GM12878 (cell line): Measurements from ENCODE around the gene FGD6. TPM values are rescaled to one million over a fixed set of nuclear protein-coding genes. Genes with fewer than 3 reads are reported as not detected.
A peak's percentile ranks its signal among the peaks of the same experiment; 100 is the strongest.

Source experiments
- E2F4 ChIP-seq: IDR thresholded peaks from 2 replicates; pipeline ENCODE4 v1.6.1; 2012; ENCODE audit warnings: low read depth, low read length, improper control_type of control experiment
- EGR1 ChIP-seq, 2 experiments: IDR thresholded peaks; 1 replicate in 1 of 2; 2 replicates in 1 of 2; pipeline ENCODE4 v1.6.1; 2011 to 2012; ENCODE audit warnings: low read depth in 2 of 2, low read length in 2 of 2, borderline replicate concordance in 1 of 2, mild to moderate bottlenecking in 1 of 2, moderate library complexity in 1 of 2
- ESRRA ChIP-seq: IDR thresholded peaks from 2 replicates; pipeline ENCODE4 v1.6.1; 2012; ENCODE audit warnings: mild to moderate bottlenecking, low read length, improper control_type of control experiment
- EZH2 ChIP-seq: IDR thresholded peaks from 2 replicates; pipeline ENCODE4 v1.6.1; 2012; ENCODE audit warnings: low read depth, mild to moderate bottlenecking, control low read depth, inconsistent platforms, low read length, borderline replicate concordance; ENCODE audit not compliant: control insufficient read depth
- GATAD2B ChIP-seq: fragments of 450-650 bp; conservative IDR thresholded peaks from 2 replicates; pipeline ENCODE4 v1.6.1; 2017; ENCODE audit warnings: low read depth, mild to moderate bottlenecking, moderate library complexity
- IKZF1 ChIP-seq: fragments of 450-650 bp; conservative IDR thresholded peaks from 2 replicates; pipeline ENCODE4 v1.6.1; 2017; ENCODE audit warnings: antibody characterized with exemption, mild to moderate bottlenecking
- MEF2A ChIP-seq: IDR thresholded peaks from 2 replicates; pipeline ENCODE4 v1.6.1; 2011; ENCODE audit warnings: low read depth, mild to moderate bottlenecking, low read length, moderate library complexity; ENCODE audit not compliant: insufficient read depth
- NFXL1 ChIP-seq: fragments of 450-650 bp; IDR thresholded peaks from 2 replicates; pipeline ENCODE4 v1.6.1; 2017; ENCODE audit warnings: antibody characterized with exemption, mild to moderate bottlenecking, borderline replicate concordance
- NR2C1 ChIP-seq: fragments of 450-650 bp; IDR thresholded peaks from 2 replicates; pipeline ENCODE4 v1.6.1; 2017; ENCODE audit warnings: antibody characterized with exemption, mild to moderate bottlenecking, moderate library complexity
- NRF1 ChIP-seq: conservative IDR thresholded peaks from 2 replicates; pipeline ENCODE4 v1.6.1; 2011; ENCODE audit warnings: mild to moderate bottlenecking, low read depth, low read length, improper control_type of control experiment
- PAX8 ChIP-seq: fragments of 450-650 bp; IDR thresholded peaks from 2 replicates; pipeline ENCODE4 v1.6.1; 2017; ENCODE audit warnings: mild to moderate bottlenecking, moderate library complexity
- SKIL ChIP-seq: fragments of 450-650 bp; IDR thresholded peaks from 2 replicates; pipeline ENCODE4 v1.6.1; 2017; ENCODE audit warnings: mild to moderate bottlenecking, low read depth, inconsistent platforms; ENCODE audit not compliant: poor library complexity, severe bottlenecking
- SP1 ChIP-seq: IDR thresholded peaks from one replicate; pipeline ENCODE4 v1.6.1; 2011; ENCODE audit warnings: low read depth, low read length
- ZBTB11 ChIP-seq: fragments of 450-650 bp; formaldehyde crosslinking; IDR thresholded peaks from 2 replicates; pipeline ENCODE4 v1.5.0; 2022; ENCODE audit warnings: mild to moderate bottlenecking, missing genetic modification characterization
- ZNF384 ChIP-seq: IDR thresholded peaks from 2 replicates; pipeline ENCODE4 v1.6.1; 2012; ENCODE audit warnings: low read depth, mild to moderate bottlenecking, low read length, improper control_type of control experiment, borderline replicate concordance
- polyA plus RNA-seq, 11 experiments: library from polyadenylated mRNA; depleted of rRNA in 4 of 11; unstranded in 6 of 11; stranded (reverse) in 5 of 11; fragments of >200 nt; fragmentation: Nextera tagmentation in 4 of 11; fragmentation: Illumina TruSeq in 1 of 11; extraction: Ambion mirVana in 4 of 11; extraction: Trizol in 1 of 11; gene quantifications; 1 replicate in 1 of 11; 2 replicates in 10 of 11; pipeline versions ENCODE4 v1.2.1 to v1.2.3, GENCODE V29; 2011 to 2016; ENCODE audit warnings: inconsistent platforms in 2 of 11, missing spikeins in 2 of 11, low read depth in 1 of 11
- total RNA-seq, 4 experiments: library from RNA; depleted of rRNA in 3 of 4; stranded (reverse); fragments of >200 nt in 3 of 4; fragmentation: Illumina TruSeq in 1 of 4; extraction: Trizol in 1 of 4; gene quantifications; 2 replicates each; pipeline versions ENCODE4 v1.2.1 to v1.2.3, GENCODE V29; 2013 to 2021
- TF ChIP-seq, protein P1 (sequence below): fragments of 450-650 bp; IDR thresholded peaks from 2 replicates; pipeline ENCODE4 v1.6.1; 2017; ENCODE audit warnings: mild to moderate bottlenecking, moderate library complexity
- TF ChIP-seq, protein P2 (sequence below): fragments of 450-650 bp; conservative IDR thresholded peaks from 2 replicates; pipeline ENCODE4 v1.6.1; 2017; ENCODE audit warnings: mild to moderate bottlenecking, moderate library complexity

Gene FGD6
- total and polyA plus RNA-seq, 10 of the 15 experiments (the other 5 are each of a cell fraction or from before 2014, with no cell fraction given), result 2.4 to 15.5 (median 8.9) TPM

DNA sequence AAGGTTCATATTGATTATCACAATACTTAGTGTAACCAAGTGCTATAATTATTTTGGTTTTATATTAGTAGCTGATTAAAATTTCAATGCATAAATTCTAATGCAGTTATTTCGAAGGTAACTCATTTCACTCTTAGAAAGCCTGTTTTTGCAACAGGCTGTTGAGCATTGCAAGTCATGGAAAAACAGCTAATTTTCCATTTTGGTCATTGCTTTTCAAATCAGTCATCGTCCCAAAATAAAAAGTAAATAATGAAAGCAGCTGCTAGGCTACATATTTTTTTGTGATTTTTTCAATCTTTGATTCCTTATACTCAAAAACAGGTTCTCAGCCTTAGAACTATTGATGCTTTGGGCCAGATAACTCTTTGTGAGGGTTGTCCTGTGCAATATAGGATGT, 23.3 kb upstream of the FGD6 start (continued):
- TF ChIP-seq, protein P1, sequence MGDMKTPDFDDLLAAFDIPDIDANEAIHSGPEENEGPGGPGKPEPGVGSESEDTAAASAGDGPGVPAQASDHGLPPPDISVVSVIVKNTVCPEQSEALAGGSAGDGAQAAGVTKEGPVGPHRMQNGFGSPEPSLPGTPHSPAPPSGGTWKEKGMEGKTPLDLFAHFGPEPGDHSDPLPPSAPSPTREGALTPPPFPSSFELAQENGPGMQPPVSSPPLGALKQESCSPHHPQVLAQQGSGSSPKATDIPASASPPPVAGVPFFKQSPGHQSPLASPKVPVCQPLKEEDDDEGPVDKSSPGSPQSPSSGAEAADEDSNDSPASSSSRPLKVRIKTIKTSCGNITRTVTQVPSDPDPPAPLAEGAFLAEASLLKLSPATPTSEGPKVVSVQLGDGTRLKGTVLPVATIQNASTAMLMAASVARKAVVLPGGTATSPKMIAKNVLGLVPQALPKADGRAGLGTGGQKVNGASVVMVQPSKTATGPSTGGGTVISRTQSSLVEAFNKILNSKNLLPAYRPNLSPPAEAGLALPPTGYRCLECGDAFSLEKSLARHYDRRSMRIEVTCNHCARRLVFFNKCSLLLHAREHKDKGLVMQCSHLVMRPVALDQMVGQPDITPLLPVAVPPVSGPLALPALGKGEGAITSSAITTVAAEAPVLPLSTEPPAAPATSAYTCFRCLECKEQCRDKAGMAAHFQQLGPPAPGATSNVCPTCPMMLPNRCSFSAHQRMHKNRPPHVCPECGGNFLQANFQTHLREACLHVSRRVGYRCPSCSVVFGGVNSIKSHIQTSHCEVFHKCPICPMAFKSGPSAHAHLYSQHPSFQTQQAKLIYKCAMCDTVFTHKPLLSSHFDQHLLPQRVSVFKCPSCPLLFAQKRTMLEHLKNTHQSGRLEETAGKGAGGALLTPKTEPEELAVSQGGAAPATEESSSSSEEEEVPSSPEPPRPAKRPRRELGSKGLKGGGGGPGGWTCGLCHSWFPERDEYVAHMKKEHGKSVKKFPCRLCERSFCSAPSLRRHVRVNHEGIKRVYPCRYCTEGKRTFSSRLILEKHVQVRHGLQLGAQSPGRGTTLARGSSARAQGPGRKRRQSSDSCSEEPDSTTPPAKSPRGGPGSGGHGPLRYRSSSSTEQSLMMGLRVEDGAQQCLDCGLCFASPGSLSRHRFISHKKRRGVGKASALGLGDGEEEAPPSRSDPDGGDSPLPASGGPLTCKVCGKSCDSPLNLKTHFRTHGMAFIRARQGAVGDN, result no peak
- TF ChIP-seq E2F4, result no peak
- no peak for TF ChIP-seq SKIL
- 0 out of 2 replicates have a peak, but pooled peaks have one; percentile 29 for TF ChIP-seq MEF2A
- TF ChIP-seq ESRRA, result no peak
- no peak for TF ChIP-seq GATAD2B
- TF ChIP-seq EGR1 (IDR thresholded peaks at IDR 0.05; ENCODE audit: borderline replicate concordance in 1 of 2, low read depth in 2 of 2, low read length in 2 of 2), result no peak
- no peak for TF ChIP-seq NFXL1
- no peak for TF ChIP-seq PAX8
- no peak for TF ChIP-seq ZBTB11 (CRISPR knock-in tag)
- TF ChIP-seq ZNF384, result no peak
- TF ChIP-seq SP1, result no peak
- TF ChIP-seq NR2C1, result no peak
- TF ChIP-seq, protein P2, sequence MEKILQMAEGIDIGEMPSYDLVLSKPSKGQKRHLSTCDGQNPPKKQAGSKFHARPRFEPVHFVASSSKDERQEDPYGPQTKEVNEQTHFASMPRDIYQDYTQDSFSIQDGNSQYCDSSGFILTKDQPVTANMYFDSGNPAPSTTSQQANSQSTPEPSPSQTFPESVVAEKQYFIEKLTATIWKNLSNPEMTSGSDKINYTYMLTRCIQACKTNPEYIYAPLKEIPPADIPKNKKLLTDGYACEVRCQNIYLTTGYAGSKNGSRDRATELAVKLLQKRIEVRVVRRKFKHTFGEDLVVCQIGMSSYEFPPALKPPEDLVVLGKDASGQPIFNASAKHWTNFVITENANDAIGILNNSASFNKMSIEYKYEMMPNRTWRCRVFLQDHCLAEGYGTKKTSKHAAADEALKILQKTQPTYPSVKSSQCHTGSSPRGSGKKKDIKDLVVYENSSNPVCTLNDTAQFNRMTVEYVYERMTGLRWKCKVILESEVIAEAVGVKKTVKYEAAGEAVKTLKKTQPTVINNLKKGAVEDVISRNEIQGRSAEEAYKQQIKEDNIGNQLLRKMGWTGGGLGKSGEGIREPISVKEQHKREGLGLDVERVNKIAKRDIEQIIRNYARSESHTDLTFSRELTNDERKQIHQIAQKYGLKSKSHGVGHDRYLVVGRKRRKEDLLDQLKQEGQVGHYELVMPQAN, result no peak
- TF ChIP-seq NRF1, result no peak
- no peak for TF ChIP-seq EZH2
- no peak for TF ChIP-seq IKZF1
